Uterus (tissue), 2 donors: Measurements from ENCODE around the gene RPRD1B.

Source experiments
- POLR2A ChIP-seq, 2 donors: fragments of 450-650 bp; IDR thresholded peaks; one replicate each; pipeline ENCODE4 v1.6.1; 2016; ENCODE audit warnings: antibody characterized with exemption in 2 of 2, mild to moderate bottlenecking in 1 of 2, moderate library complexity in 1 of 2
- TF ChIP-seq, protein P1 (sequence below), 4 experiments: fragments of 200-600 bp in 2 of 4; fragments of 450-650 bp in 2 of 4; sonication (generic) in 2 of 4; IDR thresholded peaks; one replicate each; pipeline ENCODE4 v1.5.1; 2016 to 2019; ENCODE audit warnings: antibody characterized with exemption in 4 of 4, mild to moderate bottlenecking in 2 of 4, moderate library complexity in 1 of 4

DNA sequence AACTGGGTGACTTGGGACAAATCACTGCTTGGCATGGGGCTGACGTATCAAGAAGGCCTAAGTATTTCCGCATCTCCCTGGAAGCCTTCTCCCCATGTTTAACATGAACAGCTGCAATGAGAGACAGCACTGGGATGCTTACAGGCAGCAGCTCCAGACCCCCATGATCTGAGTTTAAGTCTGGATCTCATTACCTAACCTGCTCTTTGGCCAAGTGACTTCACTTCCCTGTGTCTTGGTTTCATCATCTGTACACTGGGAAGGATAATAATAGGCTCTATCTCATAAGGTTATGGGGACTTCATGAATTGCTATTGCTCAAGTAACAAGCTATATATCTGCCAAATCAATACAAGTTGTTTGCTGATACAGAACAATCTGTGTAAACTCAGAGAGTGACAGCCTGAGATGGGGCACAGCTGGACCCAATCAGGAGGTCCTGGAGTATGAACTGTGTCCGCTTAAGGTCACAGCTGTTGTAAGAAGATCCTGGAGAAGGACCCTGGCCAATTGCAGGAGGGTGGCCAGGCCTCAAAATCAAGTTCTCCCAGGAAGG is 75.5 kb downstream of the RPRD1B start:
- TF ChIP-seq, protein P1, sequence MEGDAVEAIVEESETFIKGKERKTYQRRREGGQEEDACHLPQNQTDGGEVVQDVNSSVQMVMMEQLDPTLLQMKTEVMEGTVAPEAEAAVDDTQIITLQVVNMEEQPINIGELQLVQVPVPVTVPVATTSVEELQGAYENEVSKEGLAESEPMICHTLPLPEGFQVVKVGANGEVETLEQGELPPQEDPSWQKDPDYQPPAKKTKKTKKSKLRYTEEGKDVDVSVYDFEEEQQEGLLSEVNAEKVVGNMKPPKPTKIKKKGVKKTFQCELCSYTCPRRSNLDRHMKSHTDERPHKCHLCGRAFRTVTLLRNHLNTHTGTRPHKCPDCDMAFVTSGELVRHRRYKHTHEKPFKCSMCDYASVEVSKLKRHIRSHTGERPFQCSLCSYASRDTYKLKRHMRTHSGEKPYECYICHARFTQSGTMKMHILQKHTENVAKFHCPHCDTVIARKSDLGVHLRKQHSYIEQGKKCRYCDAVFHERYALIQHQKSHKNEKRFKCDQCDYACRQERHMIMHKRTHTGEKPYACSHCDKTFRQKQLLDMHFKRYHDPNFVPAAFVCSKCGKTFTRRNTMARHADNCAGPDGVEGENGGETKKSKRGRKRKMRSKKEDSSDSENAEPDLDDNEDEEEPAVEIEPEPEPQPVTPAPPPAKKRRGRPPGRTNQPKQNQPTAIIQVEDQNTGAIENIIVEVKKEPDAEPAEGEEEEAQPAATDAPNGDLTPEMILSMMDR (IDR thresholded peaks at IDR 0.05), result no peak
- no peak for TF ChIP-seq POLR2A (IDR thresholded peaks at IDR 0.05)
